Measurements from ENCODE around the gene CD300LG.

GRCh38 chr17:43874293-43874692 is 27.3 kb downstream of the CD300LG start:
- TF ChIP-seq REST (IDR thresholded peaks at IDR 0.05; ENCODE audit: insufficient read depth in 1 of 2, low read depth in 2 of 2, low read length in 2 of 2) (no peak), POLR2AphosphoS5 (IDR thresholded peaks at IDR 0.05; ENCODE audit: low read depth, low read length) (no peak), TAF1 (IDR thresholded peaks at IDR 0.05; ENCODE audit: borderline replicate concordance, insufficient read depth, low read length) (no peak), FOXP2 (optimal IDR thresholded peaks at IDR 0.05; ENCODE audit: borderline replicate concordance, extremely low read depth, extremely low read length, insufficient read depth) (no peak), SIN3A (IDR thresholded peaks at IDR 0.05; ENCODE audit: borderline replicate concordance, insufficient read depth, low read length) (no peak)

Measured in PFSK-1 (cell line).